ENCODE results near the gene GLUL. TPM values are rescaled to one million over a fixed set of nuclear protein-coding genes. Genes with fewer than 3 reads are reported as not detected.

The GLUL gene
- total and polyA plus RNA-seq, 7 donors: 414 to 1,489 (median 757) TPM

GRCh38 chr1:182430263-182431068 is 38.9 kb upstream of the GLUL start:
- WGBS, 2 donors: 76 to 79% methylated on average over 11 of the region's 11 CpGs
- no peaks in the 10 kb centered on the region for H3K4me1 ChIP-seq
- no peaks in the 10 kb centered on the region for H3K9me3 ChIP-seq
- H3K4me3 ChIP-seq: no peak overlapping the region
- intact Hi-C loops (cut with DNase I): no loop called here
- no peaks in the 10 kb centered on the region for H3K27me3 ChIP-seq
- no peak overlapping the region for H3K27ac ChIP-seq
- DNase-seq: no peak
- TF ChIP-seq EP300 (IDR thresholded peaks at IDR 0.05) (no peak), POLR2AphosphoS5 (IDR thresholded peaks at IDR 0.05) (no peak), POLR2A (IDR thresholded peaks at IDR 0.05) (no peak)
- TF ChIP-seq, protein P1, sequence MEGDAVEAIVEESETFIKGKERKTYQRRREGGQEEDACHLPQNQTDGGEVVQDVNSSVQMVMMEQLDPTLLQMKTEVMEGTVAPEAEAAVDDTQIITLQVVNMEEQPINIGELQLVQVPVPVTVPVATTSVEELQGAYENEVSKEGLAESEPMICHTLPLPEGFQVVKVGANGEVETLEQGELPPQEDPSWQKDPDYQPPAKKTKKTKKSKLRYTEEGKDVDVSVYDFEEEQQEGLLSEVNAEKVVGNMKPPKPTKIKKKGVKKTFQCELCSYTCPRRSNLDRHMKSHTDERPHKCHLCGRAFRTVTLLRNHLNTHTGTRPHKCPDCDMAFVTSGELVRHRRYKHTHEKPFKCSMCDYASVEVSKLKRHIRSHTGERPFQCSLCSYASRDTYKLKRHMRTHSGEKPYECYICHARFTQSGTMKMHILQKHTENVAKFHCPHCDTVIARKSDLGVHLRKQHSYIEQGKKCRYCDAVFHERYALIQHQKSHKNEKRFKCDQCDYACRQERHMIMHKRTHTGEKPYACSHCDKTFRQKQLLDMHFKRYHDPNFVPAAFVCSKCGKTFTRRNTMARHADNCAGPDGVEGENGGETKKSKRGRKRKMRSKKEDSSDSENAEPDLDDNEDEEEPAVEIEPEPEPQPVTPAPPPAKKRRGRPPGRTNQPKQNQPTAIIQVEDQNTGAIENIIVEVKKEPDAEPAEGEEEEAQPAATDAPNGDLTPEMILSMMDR (IDR thresholded peaks at IDR 0.05): no peak
- no peaks in the 10 kb centered on the region for H3K36me3 ChIP-seq

GRCh38 chr1:182428043-182428442 is 36.5 kb upstream of the GLUL start:
- Histone ChIP-seq H3K36me3 (no peaks in the 10 kb centered on the region), H3K27ac (no peak overlapping the region), H3K4me3 (no peak overlapping the region), H3K27me3 (no peaks in the 10 kb centered on the region), H3K4me1 (no peaks in the 10 kb centered on the region), H3K9me3 (no peaks in the 10 kb centered on the region)
- intact Hi-C loops (cut with DNase I): no loop called here
- TF ChIP-seq EP300 (IDR thresholded peaks at IDR 0.05) (no peak), POLR2A (IDR thresholded peaks at IDR 0.05) (no peak), POLR2AphosphoS5 (IDR thresholded peaks at IDR 0.05) (no peak)
- TF ChIP-seq, protein P1 (IDR thresholded peaks at IDR 0.05): no peak
- WGBS, 2 donors: 93 to 96% methylated on average over 2 of the region's 2 CpGs
- no peak for DNase-seq

GRCh38 chr1:182426442-182427430 is 35.1 kb upstream of the GLUL start:
- no peaks in the 10 kb centered on the region for H3K36me3 ChIP-seq
- no peaks in the 10 kb centered on the region for H3K4me1 ChIP-seq
- WGBS, 2 donors: 76 to 82% methylated on average over 7 of the region's 7 CpGs
- no peaks in the 10 kb centered on the region for H3K9me3 ChIP-seq
- DNase-seq: no peak
- no peak overlapping the region for H3K27ac ChIP-seq
- no peaks in the 10 kb centered on the region for H3K27me3 ChIP-seq
- no peak overlapping the region for H3K4me3 ChIP-seq
- TF ChIP-seq POLR2AphosphoS5 (IDR thresholded peaks at IDR 0.05) (no peak), EP300 (IDR thresholded peaks at IDR 0.05) (no peak), POLR2A (IDR thresholded peaks at IDR 0.05) (no peak)
- TF ChIP-seq, protein P1 (IDR thresholded peaks at IDR 0.05): no peak
- intact Hi-C loops (cut with DNase I): no loop called here

DNA sequence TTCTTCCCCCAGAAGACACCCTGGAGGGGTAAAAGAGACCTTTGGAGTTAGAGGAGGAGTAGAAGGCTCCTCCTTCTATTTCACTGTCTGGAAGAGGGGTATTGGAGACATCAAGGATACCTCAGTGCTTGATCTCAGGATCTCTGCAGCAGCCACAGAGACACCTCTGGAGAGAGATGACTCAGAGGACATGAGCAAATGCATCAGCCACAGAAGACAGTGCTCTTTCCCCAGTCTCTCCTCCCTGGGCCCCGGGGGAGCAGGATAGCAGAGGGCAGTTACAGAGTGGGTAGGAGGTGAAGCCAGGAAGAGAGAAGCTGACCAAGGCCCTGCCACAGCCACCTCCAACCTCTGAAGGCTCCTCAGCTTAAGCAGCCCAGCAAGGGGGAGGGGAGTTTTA is 24.2 kb upstream of the GLUL start:
- H3K27me3 ChIP-seq: no peaks in the 10 kb centered on the region
- intact Hi-C loops (cut with DNase I): no loop called here
- peaks cover 0 to 7% (median 4%) of the 10 kb centered on the region in 4 donors for H3K4me1 ChIP-seq
- H3K9me3 ChIP-seq: no peaks in the 10 kb centered on the region
- H3K27ac ChIP-seq: no peak overlapping the region
- 39 to 86% methylated on average over 1 of the region's 1 CpG for WGBS, 2 donors
- DNase-seq: no peak
- H3K4me3 ChIP-seq: no peak overlapping the region
- no peaks in the 10 kb centered on the region for H3K36me3 ChIP-seq
- no peak for TF ChIP-seq EP300 (IDR thresholded peaks at IDR 0.05)
- TF ChIP-seq, protein P1 (IDR thresholded peaks at IDR 0.05): no peak
- TF ChIP-seq POLR2AphosphoS5 (IDR thresholded peaks at IDR 0.05): no peak
- TF ChIP-seq POLR2A (IDR thresholded peaks at IDR 0.05): no peak

Measured in sigmoid colon (tissue), 7 donors.